A549 (cell line): Measurements from ENCODE around the gene MUC2. TPM values are rescaled to one million over a fixed set of nuclear protein-coding genes. Genes with fewer than 3 reads are reported as not detected.

ENCODE experiments used
- ATAC-seq, 2 experiments: fragments of 200-7000 bp in 1 of 2; fragments of >200 bp in 1 of 2; cut with Nextera tagmentation in 1 of 2; cut with Tn5 transposase in 1 of 2; 3 replicates each; pipeline versions ENCODE4 v1.8.0 to v1.9.1; 2018 to 2020; ENCODE audit warnings: mild to moderate bottlenecking in 1 of 2, moderate library complexity in 1 of 2
- CTCF ChIA-PET: fragments of 300-600 bp; sonication (Branson Sonifier 250); formaldehyde crosslinking; extraction: SDS; loops from one replicate; lab custom pipeline; 2021; ENCODE audit warnings: antibody characterized with exemption, inconsistent platforms; lab: Yijun Ruan, JAX
- POLR2A ChIA-PET: fragments of 350-600 bp; formaldehyde crosslinking; extraction: SDS; loops from one replicate; lab custom pipeline; 2021; ENCODE audit warnings: antibody characterized with exemption, inconsistent platforms; lab: Yijun Ruan, JAX
- DNase-seq, 2 experiments: peaks; one replicate each; pipeline versions ENCODE4 v3.0.0 to v3.0.0-alpha.2; 2011 to 2016; ENCODE audit warnings: low read depth in 1 of 2, low spot score in 1 of 2
- FAIRE-seq: peaks from 2 replicates; lab custom pipeline; 2011; peaks lifted over from hg19 to GRCh38; lab: Jason Lieb, UNC
- H3K27ac ChIP-seq, 2 experiments: fragments of >200 bp; sonication (Bioruptor Twin); formaldehyde crosslinking; 3 replicates each; pipeline ENCODE4 v1.5.1; 2016 to 2017
- H3K4me1 ChIP-seq: fragments of >200 bp; sonication (Bioruptor Twin); formaldehyde crosslinking; 3 replicates; pipeline ENCODE4 v1.6.1; 2016
- H3K4me2 ChIP-seq: fragments of >200 bp; sonication (Bioruptor Twin); formaldehyde crosslinking; 3 replicates; pipeline ENCODE4 v1.6.1; 2016
- H3K4me3 ChIP-seq: fragments of >200 bp; sonication (Bioruptor Twin); formaldehyde crosslinking; 3 replicates; pipeline ENCODE4 v1.5.1; 2016
- H3K9me3 ChIP-seq: fragments of >200 bp; sonication (Bioruptor Twin); formaldehyde crosslinking; 3 replicates; pipeline ENCODE4 v1.6.1; 2016
- CEBPB ChIP-seq, 2 experiments: fragments of >200 bp in 1 of 2; sonication (Bioruptor Twin) in 1 of 2; formaldehyde crosslinking in 1 of 2; IDR thresholded peaks; 2 replicates each; pipeline ENCODE4 v1.6.1; 2012 to 2016
- CTCF ChIP-seq: fragments of >200 bp; sonication (Bioruptor Twin); formaldehyde crosslinking; IDR thresholded peaks from 3 replicates; pipeline ENCODE4 v1.5.1; 2016
- EHF ChIP-seq: fragments of 250-450 bp; sonication (Bioruptor Pico); IDR thresholded peaks from 2 replicates; pipeline ENCODE4 v1.5.0; 2020; ENCODE audit warnings: mild to moderate bottlenecking
- EHMT2 ChIP-seq: fragments of 200-600 bp; sonication (generic); IDR thresholded peaks from 2 replicates; pipeline ENCODE4 v1.6.1; 2016; ENCODE audit warnings: antibody characterized with exemption, low read depth, mild to moderate bottlenecking, moderate library complexity
- FOSB ChIP-seq: fragments of 250-450 bp; sonication (Bioruptor Pico); IDR thresholded peaks from 2 replicates; pipeline ENCODE4 v1.5.0; 2020; ENCODE audit warnings: mild to moderate bottlenecking, moderate library complexity
- FOSL2 ChIP-seq, 2 experiments: fragments of 450-650 bp in 1 of 2; fragments of >200 bp in 1 of 2; sonication (Bioruptor Twin) in 1 of 2; formaldehyde crosslinking; IDR thresholded peaks; 2 replicates each; pipeline versions ENCODE4 v1.5.0 to v1.6.1; 2016 to 2020; ENCODE audit warnings: mild to moderate bottlenecking in 1 of 2, moderate library complexity in 1 of 2
- JUN ChIP-seq, 2 experiments: fragments of >200 bp; sonication (Bioruptor Twin); formaldehyde crosslinking; IDR thresholded peaks; 2 replicates in 1 of 2; 3 replicates in 1 of 2; pipeline ENCODE4 v1.6.1; 2016 to 2017
- JUNB ChIP-seq: fragments of >200 bp; sonication (Bioruptor Twin); formaldehyde crosslinking; IDR thresholded peaks from 2 replicates; pipeline ENCODE4 v1.6.1; 2016
- KDM1A ChIP-seq: fragments of 200-600 bp; sonication (generic); IDR thresholded peaks from 2 replicates; pipeline ENCODE4 v1.6.1; 2016; ENCODE audit warnings: low read depth, mild to moderate bottlenecking
- MAX ChIP-seq: IDR thresholded peaks from 2 replicates; pipeline ENCODE4 v1.6.1; 2012
- MAZ ChIP-seq: fragments of 150-350 bp; IDR thresholded peaks from 2 replicates; pipeline ENCODE4 v1.6.1; 2014; ENCODE audit warnings: antibody characterized with exemption, low read depth, low read length, borderline replicate concordance
- MYC ChIP-seq: IDR thresholded peaks from 2 replicates; pipeline ENCODE4 v1.6.1; 2012; ENCODE audit warnings: mild to moderate bottlenecking, inconsistent platforms, low read length, improper control_type of control experiment, borderline replicate concordance
- NFE2L2 ChIP-seq: fragments of 150-350 bp; conservative IDR thresholded peaks from 2 replicates; pipeline ENCODE4 v1.6.1; 2014; ENCODE audit warnings: low read length
- NPAS2 ChIP-seq: fragments of 250-450 bp; sonication (Bioruptor Pico); IDR thresholded peaks from 2 replicates; pipeline ENCODE4 v1.8.0; 2022; ENCODE audit warnings: mild to moderate bottlenecking, moderate library complexity, borderline replicate concordance
- POLR2AphosphoS2 ChIP-seq: conservative IDR thresholded peaks from 2 replicates; pipeline ENCODE4 v1.6.1; 2012; ENCODE audit warnings: low read length, improper control_type of control experiment, inconsistent platforms
- RAD21 ChIP-seq, 2 experiments: fragments of >200 bp in 1 of 2; sonication (Bioruptor Twin) in 1 of 2; formaldehyde crosslinking in 1 of 2; IDR thresholded peaks in 1 of 2; conservative IDR thresholded peaks in 1 of 2; 2 replicates in 1 of 2; 3 replicates in 1 of 2; pipeline ENCODE4 v1.6.1; 2012 to 2018; ENCODE audit warnings: inconsistent platforms in 1 of 2
- SMC3 ChIP-seq: fragments of >200 bp; sonication (Bioruptor Twin); formaldehyde crosslinking; IDR thresholded peaks from 3 replicates; pipeline ENCODE4 v1.6.1; 2018; ENCODE audit warnings: inconsistent platforms
- USF2 ChIP-seq: fragments of 450-650 bp; IDR thresholded peaks from 2 replicates; pipeline ENCODE4 v1.6.1; 2014; ENCODE audit warnings: antibody characterized with exemption
- ZNF302 ChIP-seq: fragments of 250-450 bp; sonication (Bioruptor Pico); IDR thresholded peaks from 2 replicates; pipeline ENCODE4 v1.9.0; 2021; ENCODE audit warnings: inconsistent platforms, mild to moderate bottlenecking, moderate library complexity
- WGBS: methylation state at CpG from one replicate; pipeline ENCODE4 v1.1.6; 2017; ENCODE audit errors: missing lambda C conversion rate; 5-methylcytosine and 5-hydroxymethylcytosine counted together
- polyA plus RNA-seq, 4 experiments: library from polyadenylated mRNA; depleted of rRNA in 3 of 4; stranded (reverse); fragments of >200 nt; fragmentation: RNase III in 1 of 4; extraction: RNeasy Plus Mini Kit Qiagen cat#74134 plus additional on column Dnase treatment in 1 of 4; gene quantifications; 2 replicates in 3 of 4; 3 replicates in 1 of 4; pipeline ENCODE4 v1.2.3, GENCODE V29; 2011 to 2017
- TF ChIP-seq, protein P1 (sequence below): fragments of 200-600 bp; sonication (generic); IDR thresholded peaks from 2 replicates; pipeline ENCODE4 v1.6.1; 2016; ENCODE audit warnings: antibody characterized with exemption, mild to moderate bottlenecking, moderate library complexity
- TF ChIP-seq, protein P2 (sequence below): fragments of >200 bp; sonication (Bioruptor Twin); formaldehyde crosslinking; IDR thresholded peaks from 2 replicates; pipeline ENCODE4 v1.6.1; 2016
- TF ChIP-seq, protein P3 (sequence below): fragments of 250-450 bp; sonication (Bioruptor Pico); IDR thresholded peaks from 2 replicates; pipeline ENCODE4 v1.5.0; 2021; ENCODE audit warnings: mild to moderate bottlenecking, moderate library complexity, borderline replicate concordance

The MUC2 gene
- polyA plus RNA-seq, 2 of the 4 experiments (the other 2 are of a cell fraction) = 0.01 to 0.03 TPM

DNA sequence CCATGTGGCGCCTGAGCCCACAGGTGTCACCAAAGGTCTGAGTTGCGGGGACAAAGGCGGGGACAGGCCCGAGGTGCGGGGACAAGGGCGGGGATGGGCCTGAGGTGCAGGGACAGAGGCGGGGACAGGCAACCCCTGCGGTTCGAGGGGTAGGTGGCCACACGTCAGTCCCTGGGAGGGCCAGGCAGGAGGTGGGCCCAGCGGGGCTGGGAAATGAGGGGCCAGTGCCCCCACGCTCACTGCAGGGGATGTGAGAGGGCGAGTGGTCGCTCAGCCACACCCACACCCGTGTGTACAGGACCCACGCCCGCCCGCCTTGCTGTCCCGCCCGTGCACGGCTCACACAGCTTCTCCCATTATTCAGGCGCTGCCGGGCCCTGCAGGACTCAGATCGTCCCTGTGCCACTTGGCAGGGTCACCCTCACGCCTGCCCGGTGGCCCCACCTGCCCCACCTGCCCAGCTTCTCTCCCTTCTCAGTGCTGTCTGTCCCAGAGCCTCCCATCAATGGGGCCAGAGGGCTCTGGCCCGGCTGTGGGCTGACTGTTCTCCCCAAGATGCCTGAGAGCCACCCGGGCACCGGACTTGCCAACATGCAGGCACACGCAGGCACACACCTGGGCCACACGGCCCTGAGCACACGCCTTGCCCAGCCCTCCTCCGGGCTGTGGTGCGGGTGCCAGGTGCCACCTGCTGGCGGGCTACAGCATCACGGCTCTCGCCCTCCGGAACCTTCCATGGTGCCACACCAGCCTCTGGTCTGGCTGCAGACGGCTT is 23.9 kb upstream of the MUC2 start:
- ATAC-seq (peak; percentile 86 to 96), DNase-seq (peak; percentile 79 to 93), FAIRE-seq (peak; percentile 84)
- ChIA-PET POLR2A (no interaction called here), CTCF (interaction anchor here (0.5 to 3.9 kb wide), 56 partner anchors 8 to 234 kb away, joined by 3 to 40 read pairs (median 6); partner anchors contain the start of genes AP2A2, MUC2, MUC6 and TSPAN4)
- H3K27ac ChIP-seq = peak overlapping the region; percentile 30 to 81; a peak in 5 of 6 replicates
- TF ChIP-seq, protein P1, sequence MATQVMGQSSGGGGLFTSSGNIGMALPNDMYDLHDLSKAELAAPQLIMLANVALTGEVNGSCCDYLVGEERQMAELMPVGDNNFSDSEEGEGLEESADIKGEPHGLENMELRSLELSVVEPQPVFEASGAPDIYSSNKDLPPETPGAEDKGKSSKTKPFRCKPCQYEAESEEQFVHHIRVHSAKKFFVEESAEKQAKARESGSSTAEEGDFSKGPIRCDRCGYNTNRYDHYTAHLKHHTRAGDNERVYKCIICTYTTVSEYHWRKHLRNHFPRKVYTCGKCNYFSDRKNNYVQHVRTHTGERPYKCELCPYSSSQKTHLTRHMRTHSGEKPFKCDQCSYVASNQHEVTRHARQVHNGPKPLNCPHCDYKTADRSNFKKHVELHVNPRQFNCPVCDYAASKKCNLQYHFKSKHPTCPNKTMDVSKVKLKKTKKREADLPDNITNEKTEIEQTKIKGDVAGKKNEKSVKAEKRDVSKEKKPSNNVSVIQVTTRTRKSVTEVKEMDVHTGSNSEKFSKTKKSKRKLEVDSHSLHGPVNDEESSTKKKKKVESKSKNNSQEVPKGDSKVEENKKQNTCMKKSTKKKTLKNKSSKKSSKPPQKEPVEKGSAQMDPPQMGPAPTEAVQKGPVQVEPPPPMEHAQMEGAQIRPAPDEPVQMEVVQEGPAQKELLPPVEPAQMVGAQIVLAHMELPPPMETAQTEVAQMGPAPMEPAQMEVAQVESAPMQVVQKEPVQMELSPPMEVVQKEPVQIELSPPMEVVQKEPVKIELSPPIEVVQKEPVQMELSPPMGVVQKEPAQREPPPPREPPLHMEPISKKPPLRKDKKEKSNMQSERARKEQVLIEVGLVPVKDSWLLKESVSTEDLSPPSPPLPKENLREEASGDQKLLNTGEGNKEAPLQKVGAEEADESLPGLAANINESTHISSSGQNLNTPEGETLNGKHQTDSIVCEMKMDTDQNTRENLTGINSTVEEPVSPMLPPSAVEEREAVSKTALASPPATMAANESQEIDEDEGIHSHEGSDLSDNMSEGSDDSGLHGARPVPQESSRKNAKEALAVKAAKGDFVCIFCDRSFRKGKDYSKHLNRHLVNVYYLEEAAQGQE = no peak
- TF ChIP-seq ZNF302 (CRISPR knock-in tag) (no peak), CTCF (peak; percentile 94), FOSB (CRISPR knock-in tag) (no peak), MYC (peak; percentile 80), RAD21 (conservative IDR thresholded peaks at IDR 0.05 in 1 of 2, IDR thresholded peaks at IDR 0.05 in 1 of 2) (peak; percentile 97 to 98), KDM1A (no peak), USF2 (no peak), EHMT2 (no peak), FOSL2 (IDR thresholded peaks at IDR 0.05) (no peak), FOSL2 (CRISPR knock-in tag; IDR thresholded peaks at IDR 0.05) (no peak), MAX (peak; percentile 65), JUNB (no peak), EHF (no peak), NFE2L2 (no peak), CEBPB (IDR thresholded peaks at IDR 0.05) (no peak), POLR2AphosphoS2 (no peak), JUN (IDR thresholded peaks at IDR 0.05) (no peak), MAZ (0 out of 2 replicates have a peak, but pooled peaks have one; percentile 21), NPAS2 (no peak), SMC3 (peak; percentile 95)
- TF ChIP-seq, protein P2, sequence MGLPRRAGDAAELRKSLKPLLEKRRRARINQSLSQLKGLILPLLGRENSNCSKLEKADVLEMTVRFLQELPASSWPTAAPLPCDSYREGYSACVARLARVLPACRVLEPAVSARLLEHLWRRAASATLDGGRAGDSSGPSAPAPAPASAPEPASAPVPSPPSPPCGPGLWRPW = no peak
- TF ChIP-seq, protein P3, sequence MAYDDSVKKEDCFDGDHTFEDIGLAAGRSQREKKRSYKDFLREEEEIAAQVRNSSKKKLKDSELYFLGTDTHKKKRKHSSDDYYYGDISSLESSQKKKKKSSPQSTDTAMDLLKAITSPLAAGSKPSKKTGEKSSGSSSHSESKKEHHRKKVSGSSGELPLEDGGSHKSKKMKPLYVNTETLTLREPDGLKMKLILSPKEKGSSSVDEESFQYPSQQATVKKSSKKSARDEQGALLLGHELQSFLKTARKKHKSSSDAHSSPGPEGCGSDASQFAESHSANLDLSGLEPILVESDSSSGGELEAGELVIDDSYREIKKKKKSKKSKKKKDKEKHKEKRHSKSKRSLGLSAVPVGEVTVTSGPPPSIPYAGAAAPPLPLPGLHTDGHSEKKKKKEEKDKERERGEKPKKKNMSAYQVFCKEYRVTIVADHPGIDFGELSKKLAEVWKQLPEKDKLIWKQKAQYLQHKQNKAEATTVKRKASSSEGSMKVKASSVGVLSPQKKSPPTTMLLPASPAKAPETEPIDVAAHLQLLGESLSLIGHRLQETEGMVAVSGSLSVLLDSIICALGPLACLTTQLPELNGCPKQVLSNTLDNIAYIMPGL = no peak
- H3K4me3 ChIP-seq = no peak overlapping the region
- 45% methylated on average over 15 of the region's 39 CpGs for WGBS
- peaks cover 42% of the 10 kb centered on the region for H3K4me1 ChIP-seq
- no peaks in the 10 kb centered on the region for H3K9me3 ChIP-seq
- H3K4me2 ChIP-seq = peak overlapping the region; percentile 66
